Ureter (tissue), 1 donor: Measurements from ENCODE around the gene ZBTB14. TPM values are rescaled to one million over a fixed set of nuclear protein-coding genes. Genes with fewer than 3 reads are reported as not detected.

ENCODE experiments used
- DNase-seq: peaks from one replicate; pipeline ENCODE4 v3.0.0-alpha.2; 2020; ENCODE audit warnings: low spot score
- total RNA-seq: library from RNA; stranded (reverse); gene quantifications from one replicate; pipeline ENCODE4 v1.2.4, GENCODE V29; 2023
- donor health status: DM: yes; HTN: yes; CAD: no.

The ZBTB14 gene
- total RNA-seq, 1 donor from 2014 or later, result 17.2 TPM

GRCh38 chr18:5294113-5294456, 1.4 kb downstream of the ZBTB14 start:
- DNase-seq, result no peak

DNA sequence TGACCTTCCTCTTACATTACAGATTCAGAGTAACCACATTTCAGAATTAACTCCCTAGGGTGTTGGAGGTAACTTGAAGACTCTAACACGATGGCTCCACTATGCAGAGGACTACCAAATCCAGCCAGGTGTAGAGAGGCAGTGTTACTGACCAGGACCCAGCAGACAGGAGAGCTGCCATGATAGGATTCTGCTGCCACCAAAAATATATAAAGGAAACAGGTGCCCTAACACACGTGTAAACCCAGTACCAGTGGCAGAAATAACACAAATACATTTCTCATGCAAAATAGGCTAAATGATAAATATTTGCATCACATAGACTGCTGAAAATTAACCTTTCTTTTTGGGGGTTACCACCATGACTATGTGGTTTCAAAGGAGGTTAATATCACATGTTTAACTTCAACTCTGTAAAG, 7.0 kb downstream of the ZBTB14 start:
- DNase-seq, result no peak

DNA sequence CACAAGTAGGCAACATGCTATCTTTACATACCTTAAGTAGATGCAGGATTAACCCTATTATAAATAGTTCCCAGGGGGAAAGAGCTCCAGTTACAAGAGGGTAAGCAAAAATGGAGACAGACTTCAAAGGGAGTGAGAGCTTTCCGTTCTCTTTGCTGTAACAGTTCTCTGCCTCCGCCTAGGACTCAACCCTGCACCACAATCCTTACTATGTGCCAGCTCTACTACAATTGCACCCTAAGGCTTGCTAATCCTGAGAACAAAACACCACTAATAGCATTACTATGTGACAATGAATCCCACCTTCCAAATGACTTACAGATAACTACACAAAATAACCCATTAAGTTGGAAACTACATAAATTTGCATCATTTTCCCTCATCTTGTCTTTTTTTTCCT, 7.7 kb downstream of the ZBTB14 start:
- DNase-seq, result no peak

GRCh38 chr18:5286525-5286924, 9.0 kb downstream of the ZBTB14 start:
- DNase-seq, result no peak

DNA sequence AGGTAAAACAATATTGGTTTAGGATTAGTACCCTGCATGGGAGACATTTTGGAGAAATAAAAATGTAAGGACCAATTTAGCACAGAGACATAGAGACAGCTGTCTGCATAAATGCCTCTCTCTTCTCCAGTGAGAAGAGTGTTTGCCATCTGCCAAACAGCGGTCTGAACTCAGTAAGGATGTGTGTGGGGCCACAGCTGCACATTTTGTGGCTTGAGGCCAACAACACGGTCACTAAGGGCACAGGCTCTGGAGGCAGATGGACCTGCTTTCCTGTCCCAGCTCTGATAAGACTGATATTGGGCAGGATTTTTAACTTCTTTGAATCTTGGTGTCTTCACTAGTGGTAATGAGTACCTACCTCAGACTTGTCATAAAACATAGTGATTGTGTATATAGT, 10.2 kb downstream of the ZBTB14 start:
- DNase-seq, result no peak

DNA sequence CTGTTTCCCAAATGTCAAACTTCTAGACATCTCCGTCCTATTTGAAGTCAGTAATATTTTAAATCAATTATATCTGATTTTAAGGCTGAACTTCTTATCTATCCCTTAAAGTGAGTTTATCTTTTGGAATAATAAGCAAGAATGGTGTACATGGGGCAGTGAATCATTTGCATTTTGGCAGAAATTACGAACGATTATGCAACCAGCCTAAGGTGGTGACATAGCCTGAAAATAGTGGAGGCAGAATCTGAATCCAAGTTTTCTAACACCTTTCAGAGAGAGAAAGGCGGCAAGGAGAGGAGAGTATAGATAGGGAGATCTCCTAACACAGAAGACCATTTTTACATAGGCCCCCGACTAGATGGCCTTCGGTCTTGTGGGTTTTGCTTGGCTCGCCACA, 10.7 kb downstream of the ZBTB14 start:
- no peak for DNase-seq

GRCh38 chr18:5282770-5283169, 12.8 kb downstream of the ZBTB14 start:
- DNase-seq, result no peak

DNA sequence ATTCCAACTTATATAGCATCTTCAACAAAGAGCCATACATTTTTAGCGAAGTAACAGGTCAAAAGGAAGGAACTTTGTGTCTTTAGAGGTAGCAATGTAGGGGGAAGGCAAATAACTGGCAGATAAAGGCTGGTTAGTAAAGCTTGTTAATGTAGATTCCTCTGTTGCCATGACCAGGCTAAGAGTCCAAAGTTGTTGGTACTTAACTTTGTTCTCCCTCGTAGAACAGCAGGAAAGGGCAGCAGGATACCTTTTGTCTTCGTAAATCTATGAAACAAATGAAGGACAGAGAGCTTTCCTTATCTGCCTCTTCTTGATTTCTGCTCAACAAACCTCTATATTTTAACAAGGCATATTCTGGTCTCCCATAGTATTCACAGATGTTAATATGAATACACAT, 18.6 kb downstream of the ZBTB14 start:
- DNase-seq, result no peak

DNA sequence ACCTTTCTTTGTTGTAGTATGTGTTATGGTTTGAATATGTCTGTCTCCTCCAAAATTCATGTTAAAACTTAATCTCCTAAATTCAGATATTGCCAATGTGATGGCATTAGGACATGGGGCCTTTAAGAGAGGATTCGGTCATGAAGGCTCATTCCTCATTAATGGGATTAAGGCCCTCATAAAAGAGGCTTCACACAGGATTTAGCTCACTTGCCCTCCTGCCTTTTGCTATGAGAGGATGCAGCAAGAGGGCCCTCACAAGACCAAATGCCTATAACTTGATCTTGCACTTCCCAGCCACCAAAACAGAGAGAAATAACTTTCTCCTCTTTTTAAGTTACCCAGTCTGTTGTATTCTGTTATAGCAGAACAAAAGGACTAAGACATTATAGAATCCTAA, 19.7 kb downstream of the ZBTB14 start:
- DNase-seq, result no peak

GRCh38 chr18:5268874-5269273, 26.7 kb downstream of the ZBTB14 start:
- DNase-seq, result no peak

- DNase-seq, result no peak
These were observed 28.8 kb downstream of the ZBTB14 start for GRCh38 chr18:5266721-5267120.

GRCh38 chr18:5253910-5254309, 41.6 kb downstream of the ZBTB14 start:
- no peak for DNase-seq

GRCh38 chr18:5251117-5251516, 44.4 kb downstream of the ZBTB14 start:
- no peak for DNase-seq

GRCh38 chr18:5250603-5251002, 44.9 kb downstream of the ZBTB14 start:
- no peak for DNase-seq

DNA sequence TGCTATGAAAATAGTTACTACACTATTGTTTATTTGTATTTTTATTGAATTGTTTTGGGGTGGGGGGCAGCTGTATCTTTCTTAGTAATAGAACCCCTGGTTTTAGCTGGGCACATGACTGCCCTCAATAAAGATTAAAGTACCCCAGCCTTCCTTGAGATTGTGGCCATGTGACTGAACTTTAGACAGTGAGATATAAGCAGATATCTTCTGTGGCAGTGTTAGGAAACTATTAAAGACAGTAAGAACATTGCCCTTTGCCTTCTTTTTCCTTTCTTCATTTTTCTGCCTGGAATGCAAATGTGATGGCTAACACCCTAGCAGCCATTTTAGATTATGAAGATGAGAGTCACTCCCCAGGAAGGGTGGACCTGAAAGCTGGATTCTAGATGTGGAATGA, 50.6 kb downstream of the ZBTB14 start:
- no peak for DNase-seq

GRCh38 chr18:5239447-5239846, 56.1 kb downstream of the ZBTB14 start:
- DNase-seq, result no peak

Other genes with a start within 250 kb of the ZBTB14 start
- not detected for gene AKAIN1, start 98.5 kb downstream of the ZBTB14 start, total RNA-seq
- gene EPB41L3, start 248.3 kb upstream of the ZBTB14 start, total RNA-seq, result 43.0 TPM